NB4 (cell line): ENCODE results near the gene SH2D3C.

Source experiments
- DNase-seq: peaks from one replicate; pipeline ENCODE4 v3.0.0; 2010; ENCODE audit warnings: low read depth
- H3K4me3 ChIP-seq: one replicate; pipeline ENCODE4 v1.5.1; 2011; ENCODE audit warnings: mild to moderate bottlenecking, low read depth, low read length, moderate library complexity
- MYC ChIP-seq: IDR thresholded peaks from 2 replicates; pipeline ENCODE4 v1.6.1; 2011; ENCODE audit warnings: low read depth, low read length
- POLR2A ChIP-seq: IDR thresholded peaks from 2 replicates; pipeline ENCODE4 v1.6.1; 2011; ENCODE audit warnings: mild to moderate bottlenecking; ENCODE audit not compliant: insufficient read length; ENCODE audit errors: extremely low read depth
- TF ChIP-seq, protein P1 (sequence below): IDR thresholded peaks from 2 replicates; pipeline ENCODE4 v1.6.1; 2011; ENCODE audit warnings: low read depth, low read length
- TF ChIP-seq, protein P2 (sequence below): IDR thresholded peaks from one replicate; pipeline ENCODE4 v1.5.1; 2012; ENCODE audit warnings: low read depth, low read length

The SH2D3C gene

DNA sequence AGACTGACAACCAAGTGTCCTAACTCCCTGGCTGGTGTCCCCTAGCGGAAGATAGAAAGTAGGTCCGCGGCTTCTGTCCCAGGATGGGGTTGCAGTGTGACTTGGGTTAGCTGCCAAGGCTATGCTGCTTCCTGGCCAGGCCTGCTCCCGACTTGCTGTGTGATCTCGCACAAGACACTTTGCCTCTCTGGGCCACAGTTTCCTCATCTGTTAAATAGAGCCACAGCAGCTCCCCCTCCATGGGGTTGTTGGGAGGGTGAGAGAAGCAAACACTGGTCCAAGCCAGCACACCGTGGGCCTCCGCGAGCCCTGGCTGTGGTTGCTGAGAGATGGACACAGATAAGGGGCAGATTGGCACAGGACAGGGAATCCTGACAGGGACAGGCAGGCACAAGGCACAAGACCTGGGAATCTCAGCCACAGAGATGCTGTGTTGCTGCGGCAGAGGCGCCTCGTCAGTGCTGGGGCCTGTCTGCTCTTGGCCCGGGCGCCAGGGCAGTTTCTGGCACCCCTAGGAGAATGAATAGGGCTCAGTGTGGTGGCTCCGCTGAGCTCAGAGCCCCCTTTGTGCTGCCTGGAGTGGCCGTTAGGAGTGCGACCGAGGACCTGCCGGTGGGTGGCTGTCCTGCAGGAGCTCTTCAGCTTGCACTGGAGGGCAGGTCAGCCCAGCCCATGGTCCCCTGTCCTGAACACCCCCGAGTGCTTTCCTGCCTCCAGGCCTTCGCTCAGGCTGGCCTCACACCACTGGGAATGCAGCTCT is 1.8 kb upstream of the SH2D3C start:
- DNase-seq = peak; percentile 32

GRCh38 chr9:127779136-127779981 is 893 bp upstream of the SH2D3C start:
- peak; percentile 67 for DNase-seq
- TF ChIP-seq, protein P1, sequence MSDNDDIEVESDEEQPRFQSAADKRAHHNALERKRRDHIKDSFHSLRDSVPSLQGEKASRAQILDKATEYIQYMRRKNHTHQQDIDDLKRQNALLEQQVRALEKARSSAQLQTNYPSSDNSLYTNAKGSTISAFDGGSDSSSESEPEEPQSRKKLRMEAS = 0 out of 2 replicates have a peak, but pooled peaks have one; percentile 10
- TF ChIP-seq, protein P2, sequence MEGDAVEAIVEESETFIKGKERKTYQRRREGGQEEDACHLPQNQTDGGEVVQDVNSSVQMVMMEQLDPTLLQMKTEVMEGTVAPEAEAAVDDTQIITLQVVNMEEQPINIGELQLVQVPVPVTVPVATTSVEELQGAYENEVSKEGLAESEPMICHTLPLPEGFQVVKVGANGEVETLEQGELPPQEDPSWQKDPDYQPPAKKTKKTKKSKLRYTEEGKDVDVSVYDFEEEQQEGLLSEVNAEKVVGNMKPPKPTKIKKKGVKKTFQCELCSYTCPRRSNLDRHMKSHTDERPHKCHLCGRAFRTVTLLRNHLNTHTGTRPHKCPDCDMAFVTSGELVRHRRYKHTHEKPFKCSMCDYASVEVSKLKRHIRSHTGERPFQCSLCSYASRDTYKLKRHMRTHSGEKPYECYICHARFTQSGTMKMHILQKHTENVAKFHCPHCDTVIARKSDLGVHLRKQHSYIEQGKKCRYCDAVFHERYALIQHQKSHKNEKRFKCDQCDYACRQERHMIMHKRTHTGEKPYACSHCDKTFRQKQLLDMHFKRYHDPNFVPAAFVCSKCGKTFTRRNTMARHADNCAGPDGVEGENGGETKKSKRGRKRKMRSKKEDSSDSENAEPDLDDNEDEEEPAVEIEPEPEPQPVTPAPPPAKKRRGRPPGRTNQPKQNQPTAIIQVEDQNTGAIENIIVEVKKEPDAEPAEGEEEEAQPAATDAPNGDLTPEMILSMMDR = no peak
- H3K4me3 ChIP-seq = peak overlapping the region; percentile 25

More for the DNA sequence above, 1.8 kb upstream of the SH2D3C start:
- TF ChIP-seq, protein P2 = no peak
- TF ChIP-seq MYC = no peak
- no peak overlapping the region for H3K4me3 ChIP-seq

DNA sequence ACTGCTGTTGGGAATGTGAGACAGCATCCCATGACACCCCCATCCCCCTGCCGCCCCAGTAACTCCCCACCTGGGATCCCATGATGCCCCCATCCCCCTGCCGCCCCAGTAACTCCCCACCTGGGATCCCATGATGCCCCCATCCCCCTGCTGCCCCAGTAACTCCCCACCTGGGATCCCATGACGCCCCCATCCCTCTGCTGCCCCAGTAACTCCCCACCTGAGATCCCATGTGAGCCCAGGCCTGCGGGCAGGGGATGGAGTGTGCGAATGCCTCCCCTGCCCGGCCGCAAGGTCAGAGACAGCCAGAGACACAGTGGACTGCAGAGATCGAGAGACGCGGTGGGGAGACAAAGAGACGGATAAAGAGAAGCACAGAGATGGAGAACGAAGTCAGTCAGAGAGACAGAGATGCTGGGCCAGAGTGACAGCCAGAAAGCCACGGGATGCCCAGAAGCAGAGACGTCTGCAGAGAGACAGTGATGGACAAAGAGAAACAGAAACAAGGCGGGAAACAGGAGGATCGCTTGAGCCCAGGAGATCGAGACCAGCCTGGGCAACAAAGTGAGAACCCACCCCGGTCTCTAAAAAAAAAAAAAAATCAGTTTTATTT is 992 bp downstream of the SH2D3C start:
- peak overlapping the region; percentile 65 for H3K4me3 ChIP-seq
- TF ChIP-seq POLR2A (no peak), MYC (no peak)
- TF ChIP-seq, protein P1 = no peak
- TF ChIP-seq, protein P2 = no peak
- no peak for DNase-seq

- TF ChIP-seq, protein P1 = no peak
- TF ChIP-seq POLR2A (no peak), MYC (peak; percentile 11; the same call in 1 of the 2 replicates)
- TF ChIP-seq, protein P2 = no peak
- DNase-seq = no peak
- peak overlapping the region; percentile 65 for H3K4me3 ChIP-seq
These were observed 1.6 kb downstream of the SH2D3C start for GRCh38 chr9:127776924-127777289.

DNA sequence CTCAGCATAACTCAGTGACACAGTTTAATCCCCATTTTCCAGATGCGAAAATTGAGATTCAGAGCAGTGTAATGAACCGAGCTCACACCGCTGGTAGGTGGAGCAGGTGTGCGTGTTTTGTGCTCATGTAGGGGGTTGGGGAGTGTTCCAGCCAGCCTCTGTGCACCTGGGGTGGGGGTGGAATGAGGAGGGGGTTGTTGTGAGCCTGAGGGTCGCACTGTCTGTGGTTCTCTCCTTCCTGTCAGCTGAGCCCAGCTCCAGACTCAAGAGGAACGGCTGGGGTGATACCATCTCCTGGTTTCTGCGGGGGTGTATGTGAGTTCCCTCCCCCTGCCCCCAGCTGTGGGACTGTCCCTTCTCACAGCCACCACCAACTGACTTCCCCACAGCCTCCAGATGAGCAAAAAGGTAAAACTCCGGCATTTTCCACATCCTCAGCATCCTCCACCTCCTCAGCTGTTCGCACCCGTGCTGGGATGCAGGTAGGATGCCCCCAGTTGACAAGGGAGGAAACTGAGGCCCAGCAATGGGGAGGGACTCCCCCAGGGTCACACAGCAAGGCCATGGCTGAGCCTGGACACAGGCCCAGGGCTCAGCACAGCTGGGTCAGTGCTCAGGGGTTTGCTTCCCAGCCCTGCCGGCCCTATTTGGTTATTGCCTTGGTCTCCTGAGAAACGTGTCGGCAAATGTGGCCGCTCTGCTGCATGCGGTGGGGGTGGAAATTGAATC is 2.1 kb downstream of the SH2D3C start:
- TF ChIP-seq, protein P2 = no peak
- TF ChIP-seq MYC (no peak), POLR2A (peak; percentile 27)
- TF ChIP-seq, protein P1 = peak; percentile 48; the same call in 1 of the 2 replicates
- DNase-seq = peak; percentile 92
- peak overlapping the region; percentile 65 for H3K4me3 ChIP-seq
